HEK293 (cell line): ENCODE results near the gene AIRE.

Experiments
- GLIS2 ChIP-seq: fragments of 450-650 bp; formaldehyde crosslinking; IDR thresholded peaks from 2 replicates; pipeline ENCODE4 v1.5.1; 2016; ENCODE audit warnings: missing biosample characterization, missing genetic modification characterization
- MEIS1 ChIP-seq: sonication (generic); formaldehyde crosslinking; IDR thresholded peaks from 2 replicates; pipeline ENCODE4 v1.8.1; 2022; ENCODE audit warnings: missing genetic modification reagents, mild to moderate bottlenecking, borderline replicate concordance
- MYNN ChIP-seq: fragments of 450-650 bp; formaldehyde crosslinking; IDR thresholded peaks from 2 replicates; pipeline ENCODE4 v1.5.1; 2016; ENCODE audit warnings: missing biosample characterization, missing genetic modification characterization, borderline replicate concordance
- OSR2 ChIP-seq: fragments of 450-650 bp; formaldehyde crosslinking; IDR thresholded peaks from 2 replicates; pipeline ENCODE4 v1.5.1; 2016; ENCODE audit warnings: missing biosample characterization, missing genetic modification characterization
- OVOL3 ChIP-seq: fragments of 450-650 bp; formaldehyde crosslinking; IDR thresholded peaks from 2 replicates; pipeline ENCODE4 v1.5.1; 2016; ENCODE audit warnings: missing biosample characterization, missing genetic modification characterization
- PRDM1 ChIP-seq: fragments of 450-650 bp; formaldehyde crosslinking; IDR thresholded peaks from 2 replicates; pipeline ENCODE4; 2016; ENCODE audit warnings: missing biosample characterization, missing genetic modification characterization
- REPIN1 ChIP-seq: fragments of 450-650 bp; formaldehyde crosslinking; IDR thresholded peaks from 2 replicates; pipeline ENCODE4 v1.5.1; 2017; ENCODE audit warnings: missing biosample characterization, missing genetic modification characterization, low read depth
- SP7 ChIP-seq: fragments of 450-650 bp; formaldehyde crosslinking; IDR thresholded peaks from 2 replicates; pipeline ENCODE4 v1.5.1; 2016; ENCODE audit warnings: missing biosample characterization, missing genetic modification characterization
- ZBTB17 ChIP-seq: fragments of 450-650 bp; formaldehyde crosslinking; IDR thresholded peaks from 2 replicates; pipeline ENCODE4 v1.5.1; 2016; ENCODE audit warnings: missing biosample characterization, missing genetic modification characterization
- ZBTB20 ChIP-seq: fragments of 450-650 bp; formaldehyde crosslinking; IDR thresholded peaks from 2 replicates; pipeline ENCODE4 v1.5.1; 2016; ENCODE audit warnings: missing biosample characterization, missing genetic modification characterization
- ZBTB48 ChIP-seq: fragments of 450-650 bp; formaldehyde crosslinking; IDR thresholded peaks from 2 replicates; pipeline ENCODE4 v1.5.1; 2016; ENCODE audit warnings: missing biosample characterization, missing genetic modification characterization
- ZFP69B ChIP-seq: fragments of 450-650 bp; formaldehyde crosslinking; IDR thresholded peaks from 2 replicates; pipeline ENCODE4 v1.5.1; 2016; ENCODE audit warnings: missing biosample characterization, missing genetic modification characterization
- ZNF132 ChIP-seq: fragments of 450-650 bp; formaldehyde crosslinking; IDR thresholded peaks from 2 replicates; pipeline ENCODE4 v1.5.1; 2017; ENCODE audit warnings: missing biosample characterization, missing genetic modification characterization, borderline replicate concordance
- ZNF140 ChIP-seq: fragments of 450-650 bp; formaldehyde crosslinking; IDR thresholded peaks from 2 replicates; pipeline ENCODE4 v1.5.1; 2016; ENCODE audit warnings: missing biosample characterization, missing genetic modification characterization
- ZNF146 ChIP-seq: fragments of 450-650 bp; formaldehyde crosslinking; IDR thresholded peaks from 2 replicates; pipeline ENCODE4 v1.5.1; 2016; ENCODE audit warnings: missing biosample characterization, missing genetic modification characterization
- ZNF155 ChIP-seq: fragments of 450-650 bp; formaldehyde crosslinking; IDR thresholded peaks from 2 replicates; pipeline ENCODE4 v1.5.1; 2016; ENCODE audit warnings: missing biosample characterization, missing genetic modification characterization
- ZNF19 ChIP-seq: fragments of 450-650 bp; formaldehyde crosslinking; IDR thresholded peaks from 2 replicates; pipeline ENCODE4; 2016; ENCODE audit warnings: missing biosample characterization, missing genetic modification characterization, low read depth
- ZNF214 ChIP-seq: fragments of 450-650 bp; formaldehyde crosslinking; IDR thresholded peaks from 2 replicates; pipeline ENCODE4 v1.5.1; 2017; ENCODE audit warnings: missing biosample characterization, mild to moderate bottlenecking, missing genetic modification characterization, borderline replicate concordance
- ZNF221 ChIP-seq: fragments of 450-650 bp; formaldehyde crosslinking; IDR thresholded peaks from 2 replicates; pipeline ENCODE4 v1.5.1; 2017; ENCODE audit warnings: missing biosample characterization, missing genetic modification characterization, borderline replicate concordance
- ZNF223 ChIP-seq: fragments of 450-650 bp; formaldehyde crosslinking; IDR thresholded peaks from 2 replicates; pipeline ENCODE4 v1.5.1; 2016; ENCODE audit warnings: missing biosample characterization, missing genetic modification characterization
- ZNF23 ChIP-seq: fragments of 450-650 bp; formaldehyde crosslinking; IDR thresholded peaks from 2 replicates; pipeline ENCODE4 v1.5.1; 2016; ENCODE audit warnings: missing biosample characterization, missing genetic modification characterization, borderline replicate concordance
- ZNF292 ChIP-seq: fragments of 450-650 bp; formaldehyde crosslinking; IDR thresholded peaks from 2 replicates; pipeline ENCODE4 v1.5.1; 2016; ENCODE audit warnings: low read depth, missing biosample characterization, missing genetic modification characterization, borderline replicate concordance
- ZNF311 ChIP-seq: fragments of 450-650 bp; formaldehyde crosslinking; IDR thresholded peaks from 2 replicates; pipeline ENCODE4 v1.5.1; 2017; ENCODE audit warnings: missing biosample characterization, missing genetic modification characterization, borderline replicate concordance
- ZNF473 ChIP-seq: fragments of 450-650 bp; formaldehyde crosslinking; IDR thresholded peaks from 2 replicates; pipeline ENCODE4 v1.5.1; 2017; ENCODE audit warnings: missing biosample characterization, missing genetic modification characterization
- ZNF48 ChIP-seq: fragments of 450-650 bp; formaldehyde crosslinking; IDR thresholded peaks from 2 replicates; pipeline ENCODE4 v1.5.1; 2016; ENCODE audit warnings: missing biosample characterization, missing genetic modification characterization
- ZNF501 ChIP-seq: fragments of 450-650 bp; formaldehyde crosslinking; IDR thresholded peaks from 2 replicates; pipeline ENCODE4 v1.5.1; 2016; ENCODE audit warnings: missing biosample characterization, missing genetic modification characterization
- ZNF585B ChIP-seq: fragments of 450-650 bp; formaldehyde crosslinking; IDR thresholded peaks from 2 replicates; pipeline ENCODE4 v1.5.1; 2016; ENCODE audit warnings: missing biosample characterization, missing genetic modification characterization
- ZNF658 ChIP-seq: fragments of 450-650 bp; formaldehyde crosslinking; IDR thresholded peaks from 2 replicates; pipeline ENCODE4; 2016; ENCODE audit warnings: missing biosample characterization, missing genetic modification characterization
- ZNF707 ChIP-seq: fragments of 450-650 bp; formaldehyde crosslinking; IDR thresholded peaks from 2 replicates; pipeline ENCODE4 v1.5.1; 2016; ENCODE audit warnings: missing biosample characterization, missing genetic modification characterization
- ZNF792 ChIP-seq: fragments of 450-650 bp; formaldehyde crosslinking; IDR thresholded peaks from 2 replicates; pipeline ENCODE4 v1.5.1; 2016; ENCODE audit warnings: missing biosample characterization, missing genetic modification characterization
- ZXDB ChIP-seq: fragments of 450-650 bp; formaldehyde crosslinking; IDR thresholded peaks from 2 replicates; pipeline ENCODE4 v1.5.1; 2016; ENCODE audit warnings: missing biosample characterization, missing genetic modification characterization
- TF ChIP-seq, protein P1 (sequence below): fragments of 450-650 bp; formaldehyde crosslinking; IDR thresholded peaks from 2 replicates; pipeline ENCODE4 v1.5.1; 2016; ENCODE audit warnings: missing biosample characterization, missing genetic modification characterization
- TF ChIP-seq, protein P2 (sequence below): fragments of 450-650 bp; formaldehyde crosslinking; IDR thresholded peaks from 2 replicates; pipeline ENCODE4 v1.5.1; 2016; ENCODE audit warnings: missing biosample characterization, missing genetic modification characterization
- TF ChIP-seq, protein P3 (sequence below): fragments of 450-650 bp; formaldehyde crosslinking; IDR thresholded peaks from 2 replicates; pipeline ENCODE4 v1.5.1; 2016; ENCODE audit warnings: missing biosample characterization, missing genetic modification characterization, borderline replicate concordance

AIRE gene

DNA sequence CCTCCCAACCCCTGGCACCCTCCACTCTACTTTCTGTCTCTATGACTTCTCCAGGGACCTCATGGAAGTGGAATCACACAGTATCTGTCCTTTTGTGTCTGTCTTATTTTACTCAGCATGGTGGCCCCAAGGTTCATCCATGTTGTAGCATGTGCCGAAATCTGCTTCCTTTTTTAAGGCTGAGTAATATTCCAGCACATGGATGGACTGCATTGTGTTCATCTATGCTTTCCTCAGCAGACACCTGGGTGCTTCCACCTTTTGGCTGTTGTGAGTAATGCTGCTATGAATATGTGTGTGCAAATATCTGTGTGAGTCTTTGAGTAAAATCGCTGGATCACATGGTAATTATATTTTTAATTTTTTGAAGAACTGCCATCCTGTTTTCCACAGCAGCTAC, 12.6 kb downstream of the AIRE start (continued):
- TF ChIP-seq, protein P1, sequence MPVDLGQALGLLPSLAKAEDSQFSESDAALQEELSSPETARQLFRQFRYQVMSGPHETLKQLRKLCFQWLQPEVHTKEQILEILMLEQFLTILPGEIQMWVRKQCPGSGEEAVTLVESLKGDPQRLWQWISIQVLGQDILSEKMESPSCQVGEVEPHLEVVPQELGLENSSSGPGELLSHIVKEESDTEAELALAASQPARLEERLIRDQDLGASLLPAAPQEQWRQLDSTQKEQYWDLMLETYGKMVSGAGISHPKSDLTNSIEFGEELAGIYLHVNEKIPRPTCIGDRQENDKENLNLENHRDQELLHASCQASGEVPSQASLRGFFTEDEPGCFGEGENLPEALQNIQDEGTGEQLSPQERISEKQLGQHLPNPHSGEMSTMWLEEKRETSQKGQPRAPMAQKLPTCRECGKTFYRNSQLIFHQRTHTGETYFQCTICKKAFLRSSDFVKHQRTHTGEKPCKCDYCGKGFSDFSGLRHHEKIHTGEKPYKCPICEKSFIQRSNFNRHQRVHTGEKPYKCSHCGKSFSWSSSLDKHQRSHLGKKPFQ (tag by site-specific recombination) = no peak
- TF ChIP-seq PRDM1 (no peak), ZBTB20 (tag by site-specific recombination) (no peak), GLIS2 (tag by site-specific recombination) (no peak), ZNF473 (tag by site-specific recombination) (no peak), ZNF155 (tag by site-specific recombination) (no peak), ZNF311 (tag by site-specific recombination) (no peak), ZNF132 (tag by site-specific recombination) (no peak), ZBTB17 (tag by site-specific recombination) (no peak), ZNF140 (tag by site-specific recombination) (no peak), ZNF214 (tag by site-specific recombination) (no peak), ZNF707 (no peak), ZNF19 (tag by site-specific recombination) (no peak), ZNF23 (tag by site-specific recombination) (no peak), ZNF292 (tag by site-specific recombination) (no peak), SP7 (0 out of 2 replicates have a peak, but pooled peaks have one; percentile 3), ZNF585B (tag by site-specific recombination) (no peak), OVOL3 (tag by site-specific recombination) (no peak), ZNF792 (no peak), REPIN1 (peak; percentile 4; the same call in 1 of the 2 replicates), ZNF501 (tag by site-specific recombination) (no peak), ZNF658 (no peak), MEIS1 (CRISPR knock-in tag) (no peak), ZXDB (no peak), ZFP69B (no peak), ZBTB48 (tag by site-specific recombination) (no peak), MYNN (no peak), ZNF221 (tag by site-specific recombination) (no peak), ZNF223 (tag by site-specific recombination) (no peak), ZNF146 (tag by site-specific recombination) (peak; percentile 100), ZNF48 (tag by site-specific recombination) (0 out of 2 replicates have a peak, but pooled peaks have one; percentile 4), OSR2 (tag by site-specific recombination) (no peak)
- TF ChIP-seq, protein P2, sequence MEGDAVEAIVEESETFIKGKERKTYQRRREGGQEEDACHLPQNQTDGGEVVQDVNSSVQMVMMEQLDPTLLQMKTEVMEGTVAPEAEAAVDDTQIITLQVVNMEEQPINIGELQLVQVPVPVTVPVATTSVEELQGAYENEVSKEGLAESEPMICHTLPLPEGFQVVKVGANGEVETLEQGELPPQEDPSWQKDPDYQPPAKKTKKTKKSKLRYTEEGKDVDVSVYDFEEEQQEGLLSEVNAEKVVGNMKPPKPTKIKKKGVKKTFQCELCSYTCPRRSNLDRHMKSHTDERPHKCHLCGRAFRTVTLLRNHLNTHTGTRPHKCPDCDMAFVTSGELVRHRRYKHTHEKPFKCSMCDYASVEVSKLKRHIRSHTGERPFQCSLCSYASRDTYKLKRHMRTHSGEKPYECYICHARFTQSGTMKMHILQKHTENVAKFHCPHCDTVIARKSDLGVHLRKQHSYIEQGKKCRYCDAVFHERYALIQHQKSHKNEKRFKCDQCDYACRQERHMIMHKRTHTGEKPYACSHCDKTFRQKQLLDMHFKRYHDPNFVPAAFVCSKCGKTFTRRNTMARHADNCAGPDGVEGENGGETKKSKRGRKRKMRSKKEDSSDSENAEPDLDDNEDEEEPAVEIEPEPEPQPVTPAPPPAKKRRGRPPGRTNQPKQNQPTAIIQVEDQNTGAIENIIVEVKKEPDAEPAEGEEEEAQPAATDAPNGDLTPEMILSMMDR = no peak
- TF ChIP-seq, protein P3, sequence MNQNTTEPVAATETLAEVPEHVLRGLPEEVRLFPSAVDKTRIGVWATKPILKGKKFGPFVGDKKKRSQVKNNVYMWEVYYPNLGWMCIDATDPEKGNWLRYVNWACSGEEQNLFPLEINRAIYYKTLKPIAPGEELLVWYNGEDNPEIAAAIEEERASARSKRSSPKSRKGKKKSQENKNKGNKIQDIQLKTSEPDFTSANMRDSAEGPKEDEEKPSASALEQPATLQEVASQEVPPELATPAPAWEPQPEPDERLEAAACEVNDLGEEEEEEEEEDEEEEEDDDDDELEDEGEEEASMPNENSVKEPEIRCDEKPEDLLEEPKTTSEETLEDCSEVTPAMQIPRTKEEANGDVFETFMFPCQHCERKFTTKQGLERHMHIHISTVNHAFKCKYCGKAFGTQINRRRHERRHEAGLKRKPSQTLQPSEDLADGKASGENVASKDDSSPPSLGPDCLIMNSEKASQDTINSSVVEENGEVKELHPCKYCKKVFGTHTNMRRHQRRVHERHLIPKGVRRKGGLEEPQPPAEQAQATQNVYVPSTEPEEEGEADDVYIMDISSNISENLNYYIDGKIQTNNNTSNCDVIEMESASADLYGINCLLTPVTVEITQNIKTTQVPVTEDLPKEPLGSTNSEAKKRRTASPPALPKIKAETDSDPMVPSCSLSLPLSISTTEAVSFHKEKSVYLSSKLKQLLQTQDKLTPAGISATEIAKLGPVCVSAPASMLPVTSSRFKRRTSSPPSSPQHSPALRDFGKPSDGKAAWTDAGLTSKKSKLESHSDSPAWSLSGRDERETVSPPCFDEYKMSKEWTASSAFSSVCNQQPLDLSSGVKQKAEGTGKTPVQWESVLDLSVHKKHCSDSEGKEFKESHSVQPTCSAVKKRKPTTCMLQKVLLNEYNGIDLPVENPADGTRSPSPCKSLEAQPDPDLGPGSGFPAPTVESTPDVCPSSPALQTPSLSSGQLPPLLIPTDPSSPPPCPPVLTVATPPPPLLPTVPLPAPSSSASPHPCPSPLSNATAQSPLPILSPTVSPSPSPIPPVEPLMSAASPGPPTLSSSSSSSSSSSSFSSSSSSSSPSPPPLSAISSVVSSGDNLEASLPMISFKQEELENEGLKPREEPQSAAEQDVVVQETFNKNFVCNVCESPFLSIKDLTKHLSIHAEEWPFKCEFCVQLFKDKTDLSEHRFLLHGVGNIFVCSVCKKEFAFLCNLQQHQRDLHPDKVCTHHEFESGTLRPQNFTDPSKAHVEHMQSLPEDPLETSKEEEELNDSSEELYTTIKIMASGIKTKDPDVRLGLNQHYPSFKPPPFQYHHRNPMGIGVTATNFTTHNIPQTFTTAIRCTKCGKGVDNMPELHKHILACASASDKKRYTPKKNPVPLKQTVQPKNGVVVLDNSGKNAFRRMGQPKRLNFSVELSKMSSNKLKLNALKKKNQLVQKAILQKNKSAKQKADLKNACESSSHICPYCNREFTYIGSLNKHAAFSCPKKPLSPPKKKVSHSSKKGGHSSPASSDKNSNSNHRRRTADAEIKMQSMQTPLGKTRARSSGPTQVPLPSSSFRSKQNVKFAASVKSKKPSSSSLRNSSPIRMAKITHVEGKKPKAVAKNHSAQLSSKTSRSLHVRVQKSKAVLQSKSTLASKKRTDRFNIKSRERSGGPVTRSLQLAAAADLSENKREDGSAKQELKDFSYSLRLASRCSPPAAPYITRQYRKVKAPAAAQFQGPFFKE (tag by site-specific recombination) = no peak
